H1 (cell line): ENCODE data around the gene SNX21. TPM values are rescaled to one million over a fixed set of nuclear protein-coding genes. Genes with fewer than 3 reads are reported as not detected.

Experiments used
- CTCF ChIA-PET: fragments of 300-600 bp; sonication (Branson Sonifier 250); formaldehyde crosslinking; loops from one replicate; lab custom pipeline; 2021; ENCODE audit not compliant: partially characterized antibody; lab: Charles Lee
- POLR2A ChIA-PET: fragments of 300-600 bp; sonication (Branson Sonifier 250); formaldehyde crosslinking; loops from one replicate; lab custom pipeline; 2021; ENCODE audit warnings: inconsistent platforms; ENCODE audit not compliant: partially characterized antibody; lab: Charles Lee
- DNase-seq, 2 experiments: peaks; one replicate each; pipeline versions ENCODE4 v3.0.0 to v3.0.0-alpha.2; 2010 to 2022; ENCODE audit warnings: low spot score in 2 of 2, low read depth in 1 of 2, mixed read lengths in 1 of 2
- FAIRE-seq: peaks from 2 replicates; lab custom pipeline; 2011; peaks lifted over from hg19 to GRCh38; lab: Jason Lieb, UNC
- H2AFZ ChIP-seq: 2 replicates; pipeline ENCODE4 v1.8.1; 2012; ENCODE audit warnings: low read length, inconsistent platforms
- H2AK5ac ChIP-seq: 2 replicates; pipeline ENCODE4 v1.6.1; 2013; ENCODE audit warnings: low read depth, low read length
- H2BK120ac ChIP-seq: replicated peaks from 2 replicates; pipeline ENCODE3; 2013; ENCODE audit warnings: low read depth, low read length, inconsistent platforms
- H2BK12ac ChIP-seq: 2 replicates; pipeline ENCODE4 v1.6.1; 2013; ENCODE audit warnings: low read depth, low read length
- H2BK15ac ChIP-seq: 2 replicates; pipeline ENCODE4 v1.6.1; 2013; ENCODE audit warnings: low read length
- H2BK20ac ChIP-seq: 2 replicates; pipeline ENCODE4 v1.6.1; 2013; ENCODE audit warnings: low read length
- H2BK5ac ChIP-seq: 2 replicates; pipeline ENCODE4 v1.6.1; 2013; ENCODE audit warnings: low read depth, low read length
- H3K14ac ChIP-seq: 2 replicates; pipeline ENCODE4 v1.6.1; 2013; ENCODE audit warnings: inconsistent platforms; ENCODE audit not compliant: insufficient read length
- H3K18ac ChIP-seq: 2 replicates; pipeline ENCODE4 v1.6.1; 2013; ENCODE audit warnings: low read length; ENCODE audit errors: extremely low read depth
- H3K23ac ChIP-seq: 2 replicates; pipeline ENCODE4 v1.6.1; 2013; ENCODE audit warnings: inconsistent platforms; ENCODE audit not compliant: insufficient read length
- H3K23me2 ChIP-seq: 2 replicates; pipeline ENCODE4 v1.6.1; 2013; ENCODE audit warnings: low read depth, low read length
- H3K27ac ChIP-seq: 2 replicates; pipeline ENCODE4 v1.6.1; 2011; ENCODE audit warnings: low read depth, low read length, inconsistent platforms
- H3K27me3 ChIP-seq, 4 experiments: replicated peaks in 1 of 4; 1 replicate in 1 of 4; 2 replicates in 3 of 4; pipeline versions ENCODE4 v1.6.1 to v1.8.1; 2011 to 2013; ENCODE audit warnings: low read length in 3 of 4, mild to moderate bottlenecking in 3 of 4, inconsistent platforms in 2 of 4, mixed read lengths in 2 of 4, moderate library complexity in 1 of 4; ENCODE audit not compliant: control insufficient read depth in 3 of 4, insufficient read depth in 3 of 4; ENCODE audit errors: extremely low read depth in 1 of 4
- H3K36me3 ChIP-seq, 4 experiments: 2 replicates each; pipeline versions ENCODE4 v1.6.1 to v1.8.1; 2011 to 2013; ENCODE audit warnings: mild to moderate bottlenecking in 4 of 4, low read length in 3 of 4, moderate library complexity in 2 of 4, control low read depth in 1 of 4, inconsistent platforms in 1 of 4; ENCODE audit not compliant: insufficient read depth in 4 of 4, control insufficient read depth in 2 of 4
- H3K4ac ChIP-seq: replicated peaks from 2 replicates; pipeline ENCODE3; 2013; ENCODE audit warnings: low read length, low read depth, mixed read lengths, inconsistent platforms; ENCODE audit not compliant: insufficient read length
- H3K4me1 ChIP-seq, 4 experiments: replicated peaks in 1 of 4; 1 replicate in 1 of 4; 2 replicates in 3 of 4; pipeline versions ENCODE4 v1.6.1 to v1.8.1; 2011 to 2013; ENCODE audit warnings: low read length in 3 of 4, inconsistent platforms in 2 of 4, mixed read lengths in 1 of 4; ENCODE audit not compliant: insufficient read depth in 4 of 4, control insufficient read depth in 3 of 4
- H3K4me2 ChIP-seq, 2 experiments: 2 replicates each; pipeline versions ENCODE4 v1.6.1 to v1.8.1; 2011 to 2013; ENCODE audit warnings: low read depth in 2 of 2, low read length in 2 of 2, control low read depth in 1 of 2, inconsistent platforms in 1 of 2, mild to moderate bottlenecking in 1 of 2; ENCODE audit not compliant: insufficient read depth in 1 of 2
- H3K4me3 ChIP-seq, 4 experiments: fragments of 200-600, 300-600 bp in 1 of 4; sonication (generic), shearing (Covaris generic), sonication (Bioruptor Twin) in 1 of 4; 2 replicates each; pipeline versions ENCODE4 v1.5.1 to v1.8.1; 2011 to 2016; ENCODE audit warnings: low read length in 4 of 4, low read depth in 3 of 4, control low read depth in 2 of 4, inconsistent platforms in 2 of 4, mild to moderate bottlenecking in 2 of 4, mixed read lengths in 1 of 4, moderate library complexity in 1 of 4; ENCODE audit not compliant: insufficient read depth in 2 of 4; ENCODE audit errors: extremely low read depth in 1 of 4
- H3K56ac ChIP-seq: replicated peaks from 2 replicates; pipeline ENCODE3; 2013; ENCODE audit warnings: low read depth, mild to moderate bottlenecking, mixed read lengths, low read length, inconsistent platforms; ENCODE audit not compliant: insufficient read length
- H3K79me1 ChIP-seq: 2 replicates; pipeline ENCODE4 v1.6.1; 2013; ENCODE audit warnings: low read depth, low read length, control low read depth
- H3K79me2 ChIP-seq, 2 experiments: 2 replicates each; pipeline versions ENCODE4 v1.6.1 to v1.8.1; 2012 to 2013; ENCODE audit warnings: low read length in 2 of 2, mild to moderate bottlenecking in 2 of 2, inconsistent platforms in 1 of 2; ENCODE audit not compliant: insufficient read depth in 2 of 2, control insufficient read depth in 1 of 2
- H3K9ac ChIP-seq, 4 experiments: replicated peaks in 1 of 4; 1 replicate in 1 of 4; 2 replicates in 3 of 4; pipeline versions ENCODE4 v1.6.1 to v1.8.1; 2011 to 2013; ENCODE audit warnings: low read depth in 3 of 4, low read length in 3 of 4, control low read depth in 2 of 4, mild to moderate bottlenecking in 2 of 4, moderate library complexity in 2 of 4, inconsistent platforms in 1 of 4; ENCODE audit errors: extremely low read depth in 1 of 4
- H3K9me3 ChIP-seq, 2 experiments: 2 replicates each; pipeline versions ENCODE4 v1.6.1 to v1.8.1; 2012 to 2013; ENCODE audit warnings: mild to moderate bottlenecking in 2 of 2, moderate library complexity in 2 of 2, control low read depth in 1 of 2, inconsistent platforms in 1 of 2, low read depth in 1 of 2, low read length in 1 of 2, mixed read lengths in 1 of 2; ENCODE audit not compliant: insufficient read depth in 2 of 2
- H4K20me1 ChIP-seq, 2 experiments: replicated peaks in 1 of 2; 2 replicates each; pipeline versions ENCODE3 to v1.8.1; 2011 to 2013; ENCODE audit warnings: inconsistent platforms in 2 of 2, low read length in 2 of 2, mild to moderate bottlenecking in 1 of 2; ENCODE audit not compliant: insufficient read depth in 2 of 2, control insufficient read depth in 1 of 2
- H4K5ac ChIP-seq: 2 replicates; pipeline ENCODE4 v1.6.1; 2013; ENCODE audit warnings: low read length, low read depth, mixed read lengths, inconsistent platforms; ENCODE audit not compliant: insufficient read length
- H4K8ac ChIP-seq: 2 replicates; pipeline ENCODE4 v1.8.0; 2013; ENCODE audit warnings: mild to moderate bottlenecking, moderate library complexity, low read length, inconsistent platforms; ENCODE audit not compliant: insufficient read depth; ENCODE audit errors: extremely low read depth
- H4K91ac ChIP-seq: replicated peaks from 2 replicates; pipeline ENCODE3; 2013; ENCODE audit warnings: low read length, mixed read lengths, inconsistent platforms; ENCODE audit not compliant: insufficient read length
- BRCA1 ChIP-seq: IDR thresholded peaks from 2 replicates; pipeline ENCODE4 v1.6.1; 2012; ENCODE audit warnings: low read depth, low read length, improper control_type of control experiment
- CBX8 ChIP-seq: fragments of 300-800, 300-1000 bp; sonication (generic); IDR thresholded peaks from 2 replicates; pipeline ENCODE4 v1.7.1; 2016; ENCODE audit warnings: low read depth, low read length, borderline replicate concordance
- CHD1 ChIP-seq: IDR thresholded peaks from 2 replicates; pipeline ENCODE4 v1.6.1; 2012; ENCODE audit warnings: low read depth, low read length, improper control_type of control experiment
- CHD2 ChIP-seq: IDR thresholded peaks from 2 replicates; pipeline ENCODE4 v1.6.1; 2012; ENCODE audit warnings: low read length, improper control_type of control experiment
- EGR1 ChIP-seq: IDR thresholded peaks from 2 replicates; pipeline ENCODE4 v1.6.1; 2011; ENCODE audit warnings: low read depth, low read length, borderline replicate concordance
- RBBP5 ChIP-seq: IDR thresholded peaks from 2 replicates; pipeline ENCODE4 v1.7.1; 2012; ENCODE audit warnings: low read depth, mild to moderate bottlenecking, inconsistent platforms, low read length, moderate library complexity, borderline replicate concordance
- SIN3A ChIP-seq, 2 experiments: IDR thresholded peaks in 1 of 2; conservative IDR thresholded peaks in 1 of 2; 2 replicates each; pipeline ENCODE4 v1.6.1; 2011 to 2012; ENCODE audit warnings: low read length in 2 of 2, improper control_type of control experiment in 1 of 2, low read depth in 1 of 2, mild to moderate bottlenecking in 1 of 2
- SP4 ChIP-seq: IDR thresholded peaks from 2 replicates; pipeline ENCODE4 v1.6.1; 2012; ENCODE audit warnings: low read length, inconsistent platforms
- TCF12 ChIP-seq: IDR thresholded peaks from 2 replicates; pipeline ENCODE4 v1.6.1; 2011; ENCODE audit warnings: low read depth, mild to moderate bottlenecking, low read length
- WGBS, 2 experiments: shearing (Covaris generic) in 1 of 2; methylation state at CpG; one replicate each; pipeline versions ENCODE4 v1.1.6 to v1.1.7; 2013 to 2015; ENCODE audit warnings: low lambda C conversion rate in 2 of 2, mixed read lengths in 2 of 2, inconsistent platforms in 1 of 2, low coverage in 1 of 2, missing lambda C conversion rate in 1 of 2; ENCODE audit not compliant: insufficient replicate concordance in 2 of 2, insufficient coverage in 1 of 2, insufficient read length in 1 of 2; ENCODE audit errors: extremely low coverage in 1 of 2, missing lambda C conversion rate in 1 of 2; 5-methylcytosine and 5-hydroxymethylcytosine counted together
- polyA plus RNA-seq, 7 experiments: library from polyadenylated mRNA; depleted of rRNA in 3 of 7; stranded (reverse) in 5 of 7; unstranded in 2 of 7; fragments of >200 nt in 5 of 7; fragments of 200-250 nt in 2 of 7; gene quantifications; 1 replicate in 5 of 7; 2 replicates in 1 of 7; 4 replicates in 1 of 7; pipeline versions ENCODE4 v1.2.1 to v1.2.3, GENCODE V29; 2011 to 2013; ENCODE audit warnings: missing spikeins in 2 of 7, mixed read lengths in 2 of 7
- total RNA-seq: library from RNA; stranded (reverse); fragmentation: NEBNext Ultra II Directional; extraction: Animal tissue kit (Norgen Biotek cat#: 25700); gene quantifications from 2 replicates; pipeline ENCODE4 v1.2.1, GENCODE V29; 2021
- TF ChIP-seq, protein P1 (sequence below): IDR thresholded peaks from 2 replicates; pipeline ENCODE4 v1.6.1; 2012; ENCODE audit warnings: inconsistent platforms
- TF ChIP-seq, protein P2 (sequence below): IDR thresholded peaks from 2 replicates; pipeline ENCODE4 v1.6.1; 2012; ENCODE audit warnings: low read length, inconsistent platforms

SNX21 gene
- total and polyA plus RNA-seq, 2 of the 8 experiments (the other 6 are each of a cell fraction or from before 2014, with no cell fraction given), result 15.8 to 16.8 TPM

DNA sequence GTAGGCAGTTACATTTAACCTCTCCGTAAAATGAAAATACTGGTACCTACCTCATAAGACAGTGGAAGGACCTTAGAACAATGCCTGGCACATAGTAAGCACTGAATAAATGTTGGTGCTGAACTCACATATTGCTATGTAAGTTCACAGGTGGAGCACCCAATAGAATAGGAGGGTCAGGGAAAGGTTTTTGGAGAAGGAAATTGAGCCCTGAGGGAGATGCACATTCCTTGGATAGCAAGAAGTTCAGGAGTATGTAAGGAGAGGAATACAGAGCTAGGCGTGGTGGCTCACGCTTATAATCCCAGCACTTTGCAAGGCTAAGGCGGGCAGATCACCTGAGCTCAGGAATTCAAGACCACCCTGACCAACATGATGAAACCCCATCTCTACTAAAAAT, 14.1 kb upstream of the SNX21 start:
- Histone ChIP-seq H3K9ac (no peak overlapping the region), H3K27ac (no peak overlapping the region), H4K20me1 (peaks cover 3 to 4% of the 10 kb centered on the region in 2 experiments), H4K8ac (no peak overlapping the region), H3K27me3 (peaks cover 0 to 12% (median 10%) of the 10 kb centered on the region in 4 experiments; a peak in 4 of 7 replicates), H2BK20ac (no peak overlapping the region), H2BK120ac (no peak overlapping the region), H3K4me2 (no peak overlapping the region), H3K23me2 (peaks cover 2% of the 10 kb centered on the region; the same call in 1 of the 2 replicates), H3K4me3 (no peak overlapping the region), H3K79me1 (no peaks in the 10 kb centered on the region), H4K5ac (no peak overlapping the region), H3K4me1 (peaks cover 0 to 7% (median 3%) of the 10 kb centered on the region in 4 experiments; a peak in 5 of 7 replicates), H2BK15ac (no peak overlapping the region), H2BK5ac (no peak overlapping the region), H3K4ac (no peak overlapping the region), H2AK5ac (no peak overlapping the region), H3K18ac (no peak overlapping the region), H3K9me3 (no peaks in the 10 kb centered on the region), H2AFZ (no peak overlapping the region), H3K23ac (no peak overlapping the region), H2BK12ac (no peak overlapping the region), H4K91ac (no peak overlapping the region), H3K79me2 (peaks cover 0 to 2% of the 10 kb centered on the region in 2 experiments; a peak in 2 of 4 replicates), H3K14ac (no peak overlapping the region), H3K36me3 (peaks cover 12 to 29% (median 22%) of the 10 kb centered on the region in 4 experiments), H3K56ac (no peak overlapping the region)
- FAIRE-seq, result no peak
- WGBS, 2 experiments, result 89% methylated on average over 4 of the region's 4 CpGs; no CpG with 5 or more reads in 1 of the 2 experiments
- POLR2A ChIA-PET, result interaction anchor here (0.6 to 10.4 kb wide), 12 partner anchors 8 to 151 kb away, joined by 3 to 90 read pairs (median 5); partner anchors contain the start of genes DNTTIP1, PCIF1, SNX21 and WFDC3
- DNase-seq, result no peak
- CTCF ChIA-PET, result interaction anchor here (0.7 to 2.7 kb wide), 5 partner anchors 10 to 123 kb away, joined by 3 to 12 read pairs (median 4); partner anchors contain the start of gene SNX21
- TF ChIP-seq CHD2 (no peak), TCF12 (no peak), SP4 (no peak), RBBP5 (no peak), SIN3A (conservative IDR thresholded peaks at IDR 0.05 in 1 of 2, IDR thresholded peaks at IDR 0.05 in 1 of 2; ENCODE audit: low read depth in 1 of 2, low read length in 2 of 2) (no peak), EGR1 (no peak), CBX8 (no peak), BRCA1 (no peak), CHD1 (no peak)
- TF ChIP-seq, protein P1, sequence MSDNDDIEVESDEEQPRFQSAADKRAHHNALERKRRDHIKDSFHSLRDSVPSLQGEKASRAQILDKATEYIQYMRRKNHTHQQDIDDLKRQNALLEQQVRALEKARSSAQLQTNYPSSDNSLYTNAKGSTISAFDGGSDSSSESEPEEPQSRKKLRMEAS, result no peak
- TF ChIP-seq, protein P2, sequence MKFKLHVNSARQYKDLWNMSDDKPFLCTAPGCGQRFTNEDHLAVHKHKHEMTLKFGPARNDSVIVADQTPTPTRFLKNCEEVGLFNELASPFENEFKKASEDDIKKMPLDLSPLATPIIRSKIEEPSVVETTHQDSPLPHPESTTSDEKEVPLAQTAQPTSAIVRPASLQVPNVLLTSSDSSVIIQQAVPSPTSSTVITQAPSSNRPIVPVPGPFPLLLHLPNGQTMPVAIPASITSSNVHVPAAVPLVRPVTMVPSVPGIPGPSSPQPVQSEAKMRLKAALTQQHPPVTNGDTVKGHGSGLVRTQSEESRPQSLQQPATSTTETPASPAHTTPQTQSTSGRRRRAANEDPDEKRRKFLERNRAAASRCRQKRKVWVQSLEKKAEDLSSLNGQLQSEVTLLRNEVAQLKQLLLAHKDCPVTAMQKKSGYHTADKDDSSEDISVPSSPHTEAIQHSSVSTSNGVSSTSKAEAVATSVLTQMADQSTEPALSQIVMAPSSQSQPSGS, result no peak
